ENCODE data around the gene STARD13. TPM values are rescaled to one million over a fixed set of nuclear protein-coding genes. Genes with fewer than 3 reads are reported as not detected.

The STARD13 gene
- total RNA-seq, 2 experiments from 2014 or later: not detected

- ATAC-seq (no peak), DNase-seq (no peak)
- H3K9me3 Mint-ChIP-seq (ENCODE audit: insufficient read depth): peaks cover 3% of the 10 kb centered on the region
- POLR2A ChIA-PET: no interaction called here
- no peak overlapping the region for H3K27ac Mint-ChIP-seq
- H3K36me3 Mint-ChIP-seq (ENCODE audit: low read depth): no peaks in the 10 kb centered on the region
- CTCF ChIA-PET: no interaction called here
- peaks cover 7% of the 10 kb centered on the region for H3K27me3 Mint-ChIP-seq (ENCODE audit: low read depth)
- H3K4me3 Mint-ChIP-seq: no peak overlapping the region
- H3K4me1 Mint-ChIP-seq (ENCODE audit: low read depth): peaks cover 2% of the 10 kb centered on the region
These were observed 60.9 kb downstream of the STARD13 start for GRCh38 chr13:33224686-33225085.

GRCh38 chr13:33224191-33224590 is 61.4 kb downstream of the STARD13 start:
- peaks cover 7% of the 10 kb centered on the region for H3K27me3 Mint-ChIP-seq (ENCODE audit: low read depth)
- no peak for ATAC-seq
- CTCF ChIA-PET: no interaction called here
- no peaks in the 10 kb centered on the region for H3K36me3 Mint-ChIP-seq (ENCODE audit: low read depth)
- DNase-seq: no peak
- H3K4me1 Mint-ChIP-seq (ENCODE audit: low read depth): peaks cover 2% of the 10 kb centered on the region
- POLR2A ChIA-PET: no interaction called here
- no peak overlapping the region for H3K4me3 Mint-ChIP-seq
- no peak overlapping the region for H3K27ac Mint-ChIP-seq
- H3K9me3 Mint-ChIP-seq (ENCODE audit: insufficient read depth): peaks cover 3% of the 10 kb centered on the region

DNA sequence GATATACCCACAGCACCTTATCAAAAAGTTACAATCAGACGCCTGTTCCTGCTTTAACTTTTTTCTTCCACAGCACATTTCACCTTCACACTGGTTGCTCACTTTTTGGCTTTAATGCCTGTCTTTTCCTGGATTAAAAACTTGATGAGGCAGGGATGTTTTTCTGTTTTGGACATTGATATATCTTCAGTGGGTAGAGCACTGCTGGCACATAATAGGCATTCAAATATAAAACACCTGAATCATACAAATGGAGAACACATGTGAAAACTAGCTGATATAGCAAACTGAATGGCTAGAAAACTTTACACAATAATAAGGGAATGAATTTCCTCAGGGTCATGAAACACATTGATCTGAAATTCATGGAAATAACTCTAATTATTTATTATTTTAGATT is 65.6 kb downstream of the STARD13 start:
- Mint-ChIP-seq H3K9me3 (ENCODE audit: insufficient read depth) (peaks cover 3% of the 10 kb centered on the region), H3K36me3 (ENCODE audit: low read depth) (no peaks in the 10 kb centered on the region), H3K4me1 (ENCODE audit: low read depth) (no peaks in the 10 kb centered on the region), H3K27me3 (ENCODE audit: low read depth) (peaks cover 4% of the 10 kb centered on the region), H3K27ac (no peak overlapping the region), H3K4me3 (no peak overlapping the region)
- ChIA-PET CTCF (interaction anchor here (0.9 kb wide), 1 partner anchor 8 kb away, joined by 3 read pairs; no protein-coding TSS in a partner anchor), POLR2A (no interaction called here)
- DNase-seq: no peak
- no peak for ATAC-seq

DNA sequence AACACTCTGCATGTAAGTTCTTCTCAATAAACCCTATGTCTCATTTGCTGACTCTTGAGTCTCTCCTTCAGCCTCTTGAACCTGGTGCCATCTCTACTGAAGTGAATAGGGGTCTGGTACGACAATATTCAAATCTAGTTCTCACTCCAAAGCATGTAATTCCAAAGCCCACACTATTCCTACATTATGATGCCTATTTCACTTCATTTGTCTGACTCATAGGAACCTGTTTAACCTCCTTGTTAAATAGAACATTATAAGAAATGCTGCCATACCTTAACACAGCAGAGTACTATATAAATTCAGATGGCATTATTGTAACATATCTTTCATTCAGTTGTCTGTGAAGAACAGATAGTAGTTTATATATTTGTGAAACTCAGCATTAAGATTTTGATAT is 67.1 kb downstream of the STARD13 start:
- no peak for ATAC-seq
- ChIA-PET CTCF (interaction anchor here (1.7 kb wide), 1 partner anchor 9 kb away, joined by 5 read pairs; no protein-coding TSS in a partner anchor), POLR2A (no interaction called here)
- no peaks in the 10 kb centered on the region for H3K4me1 Mint-ChIP-seq (ENCODE audit: low read depth)
- H3K36me3 Mint-ChIP-seq (ENCODE audit: low read depth): no peaks in the 10 kb centered on the region
- no peak for DNase-seq
- H3K27me3 Mint-ChIP-seq (ENCODE audit: low read depth): peaks cover 4% of the 10 kb centered on the region
- no peak overlapping the region for H3K27ac Mint-ChIP-seq
- H3K9me3 Mint-ChIP-seq (ENCODE audit: insufficient read depth): no peaks in the 10 kb centered on the region
- no peak overlapping the region for H3K4me3 Mint-ChIP-seq

- H3K4me3 Mint-ChIP-seq: no peak overlapping the region
- peaks cover 8% of the 10 kb centered on the region for H3K27me3 Mint-ChIP-seq (ENCODE audit: low read depth)
- ChIA-PET POLR2A (no interaction called here), CTCF (interaction anchor here (1.7 kb wide), 1 partner anchor 10 kb away, joined by 5 read pairs; no protein-coding TSS in a partner anchor)
- no peaks in the 10 kb centered on the region for H3K9me3 Mint-ChIP-seq (ENCODE audit: insufficient read depth)
- no peaks in the 10 kb centered on the region for H3K4me1 Mint-ChIP-seq (ENCODE audit: low read depth)
- DNase-seq (no peak), ATAC-seq (no peak)
- H3K36me3 Mint-ChIP-seq (ENCODE audit: low read depth): no peaks in the 10 kb centered on the region
- no peak overlapping the region for H3K27ac Mint-ChIP-seq
These were observed 67.5 kb downstream of the STARD13 start for GRCh38 chr13:33218020-33218419.

GRCh38 chr13:33217256-33217655 is 68.3 kb downstream of the STARD13 start:
- no peaks in the 10 kb centered on the region for H3K36me3 Mint-ChIP-seq (ENCODE audit: low read depth)
- no peak overlapping the region for H3K4me3 Mint-ChIP-seq

GRCh38 chr13:33213797-33214196 is 71.8 kb downstream of the STARD13 start:
- ChIA-PET POLR2A (no interaction called here), CTCF (interaction anchor here (0.7 kb wide), 1 partner anchor 14 kb away, joined by 4 read pairs; no protein-coding TSS in a partner anchor)
- peaks cover 8% of the 10 kb centered on the region for H3K27me3 Mint-ChIP-seq (ENCODE audit: low read depth)
- DNase-seq (no peak), ATAC-seq (no peak)
- no peaks in the 10 kb centered on the region for H3K9me3 Mint-ChIP-seq (ENCODE audit: insufficient read depth)
- no peak overlapping the region for H3K4me3 Mint-ChIP-seq
- H3K4me1 Mint-ChIP-seq (ENCODE audit: low read depth): no peaks in the 10 kb centered on the region
- no peaks in the 10 kb centered on the region for H3K36me3 Mint-ChIP-seq (ENCODE audit: low read depth)
- H3K27ac Mint-ChIP-seq: no peak overlapping the region

More at GRCh38 chr13:33217256-33217655, 68.3 kb downstream of the STARD13 start:
- H3K4me1 Mint-ChIP-seq (ENCODE audit: low read depth): no peaks in the 10 kb centered on the region
- H3K27me3 Mint-ChIP-seq (ENCODE audit: low read depth): peaks cover 9% of the 10 kb centered on the region
- ATAC-seq (no peak), DNase-seq (no peak)
- no peaks in the 10 kb centered on the region for H3K9me3 Mint-ChIP-seq (ENCODE audit: insufficient read depth)
- H3K27ac Mint-ChIP-seq: no peak overlapping the region
- ChIA-PET POLR2A (no interaction called here), CTCF (interaction anchor here (1.7 kb wide), 1 partner anchor 10 kb away, joined by 5 read pairs; no protein-coding TSS in a partner anchor)

DNA sequence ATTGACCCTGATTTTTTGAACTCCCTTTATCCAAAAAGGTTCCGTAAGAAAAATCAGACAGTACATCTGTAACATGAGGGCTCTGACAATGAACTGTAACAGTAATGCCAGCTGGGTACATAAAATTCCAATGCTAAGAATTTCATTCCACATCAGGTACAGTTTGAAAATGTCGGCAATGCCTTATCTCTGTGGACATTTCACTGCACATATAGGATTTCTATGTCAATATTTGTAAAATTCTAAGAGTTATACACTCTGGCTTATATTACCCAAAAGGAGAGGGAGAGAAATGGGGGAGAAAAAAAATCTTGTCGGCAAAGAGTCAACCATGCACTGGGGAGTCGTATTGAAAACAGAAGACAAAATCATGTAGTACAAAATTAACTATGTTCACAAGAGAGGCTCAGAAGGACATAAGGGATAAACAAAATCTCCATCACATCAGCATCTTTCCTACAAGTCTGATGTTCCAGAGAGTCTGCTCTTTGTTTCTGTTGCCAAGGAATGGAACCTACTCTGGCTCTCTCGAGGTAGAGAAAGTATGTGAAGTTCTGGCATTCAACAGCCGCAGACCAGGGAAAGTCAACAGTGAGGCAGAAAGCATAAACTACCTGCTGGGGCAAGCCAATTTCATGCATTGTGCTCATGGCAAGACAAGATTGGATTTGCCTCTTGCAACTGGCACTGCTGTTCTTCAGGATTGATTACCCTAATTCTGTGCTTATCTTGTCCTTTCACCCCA is 72.4 kb downstream of the STARD13 start:
- POLR2A ChIA-PET: no interaction called here
- H3K27ac Mint-ChIP-seq: no peak overlapping the region

GRCh38 chr13:33212396-33212795 is 73.2 kb downstream of the STARD13 start:
- DNase-seq: no peak
- peaks cover 8% of the 10 kb centered on the region for H3K27me3 Mint-ChIP-seq (ENCODE audit: low read depth)
- no peaks in the 10 kb centered on the region for H3K9me3 Mint-ChIP-seq (ENCODE audit: insufficient read depth)
- ChIA-PET CTCF (no interaction called here), POLR2A (no interaction called here)
- no peak overlapping the region for H3K4me3 Mint-ChIP-seq
- H3K36me3 Mint-ChIP-seq (ENCODE audit: low read depth): no peaks in the 10 kb centered on the region
- H3K4me1 Mint-ChIP-seq (ENCODE audit: low read depth): peaks cover 3% of the 10 kb centered on the region
- no peak for ATAC-seq
- H3K27ac Mint-ChIP-seq: no peak overlapping the region

More for the DNA sequence above, 72.4 kb downstream of the STARD13 start:
- CTCF ChIA-PET: no interaction called here
- DNase-seq (no peak), ATAC-seq (no peak)
- no peak overlapping the region for H3K4me3 Mint-ChIP-seq
- no peaks in the 10 kb centered on the region for H3K9me3 Mint-ChIP-seq (ENCODE audit: insufficient read depth)
- no peaks in the 10 kb centered on the region for H3K36me3 Mint-ChIP-seq (ENCODE audit: low read depth)
- no peaks in the 10 kb centered on the region for H3K4me1 Mint-ChIP-seq (ENCODE audit: low read depth)
- peaks cover 8% of the 10 kb centered on the region for H3K27me3 Mint-ChIP-seq (ENCODE audit: low read depth)

DNA sequence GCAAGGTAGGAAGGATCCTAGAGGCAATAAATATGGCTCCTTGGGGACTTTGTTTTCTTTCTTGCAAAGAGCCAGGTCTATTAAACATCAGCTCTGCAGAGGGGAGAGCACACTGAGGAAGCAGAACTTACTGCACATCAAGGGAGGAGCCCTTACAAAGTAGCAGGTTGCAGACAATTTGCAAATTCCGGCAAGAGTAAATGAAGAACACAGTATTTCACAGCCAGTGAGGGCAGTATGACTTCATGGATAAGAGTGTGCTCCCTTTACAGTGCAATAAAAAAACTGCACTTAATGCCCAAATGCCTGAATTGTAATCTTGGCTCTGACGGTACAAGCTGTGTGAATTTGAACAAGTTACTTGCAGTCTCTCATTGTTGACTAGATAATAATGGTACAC is 75.5 kb downstream of the STARD13 start:
- no peak overlapping the region for H3K27ac Mint-ChIP-seq

GRCh38 chr13:33208290-33209220 is 77.0 kb downstream of the STARD13 start:
- no peak overlapping the region for H3K27ac Mint-ChIP-seq
- POLR2A ChIA-PET: no interaction called here
- H3K36me3 Mint-ChIP-seq (ENCODE audit: low read depth): no peaks in the 10 kb centered on the region
- DNase-seq (no peak), ATAC-seq (no peak)
- no peak overlapping the region for H3K4me3 Mint-ChIP-seq
- CTCF ChIA-PET: no interaction called here
- H3K27me3 Mint-ChIP-seq (ENCODE audit: low read depth): peaks cover 6% of the 10 kb centered on the region
- H3K9me3 Mint-ChIP-seq (ENCODE audit: insufficient read depth): no peaks in the 10 kb centered on the region
- peaks cover 28% of the 10 kb centered on the region for H3K4me1 Mint-ChIP-seq (ENCODE audit: low read depth)

More for the DNA sequence above, 75.5 kb downstream of the STARD13 start:
- Mint-ChIP-seq H3K27me3 (ENCODE audit: low read depth) (peaks cover 6% of the 10 kb centered on the region), H3K36me3 (ENCODE audit: low read depth) (no peaks in the 10 kb centered on the region), H3K4me3 (no peak overlapping the region), H3K9me3 (ENCODE audit: insufficient read depth) (no peaks in the 10 kb centered on the region), H3K4me1 (ENCODE audit: low read depth) (peaks cover 20% of the 10 kb centered on the region)
- POLR2A ChIA-PET: no interaction called here
- ATAC-seq: no peak
- DNase-seq: no peak
- CTCF ChIA-PET: no interaction called here

DNA sequence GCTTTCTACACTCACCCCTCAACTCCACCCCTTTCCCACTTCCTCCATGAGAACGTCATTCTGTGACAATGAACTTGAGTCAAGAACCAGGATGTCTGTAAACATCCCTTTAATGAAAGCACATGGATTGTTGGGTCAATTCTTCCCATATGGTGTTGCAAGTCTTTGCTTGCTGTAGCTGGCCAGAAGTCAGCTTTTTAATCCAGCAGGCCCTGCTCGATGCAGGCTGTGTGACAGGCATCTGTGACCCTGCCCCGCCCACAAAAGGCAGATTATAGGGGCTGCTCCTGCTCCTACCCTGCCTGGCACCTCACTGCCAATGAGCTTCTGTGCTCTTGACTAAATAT is 78.0 kb downstream of the STARD13 start:
- ATAC-seq (no peak), DNase-seq (no peak)
- H3K4me3 Mint-ChIP-seq: no peak overlapping the region
- H3K36me3 Mint-ChIP-seq (ENCODE audit: low read depth): no peaks in the 10 kb centered on the region
- H3K9me3 Mint-ChIP-seq (ENCODE audit: insufficient read depth): no peaks in the 10 kb centered on the region
- peaks cover 3% of the 10 kb centered on the region for H3K27me3 Mint-ChIP-seq (ENCODE audit: low read depth)
- H3K27ac Mint-ChIP-seq: no peak overlapping the region
- ChIA-PET CTCF (interaction anchor here (1.0 kb wide), 1 partner anchor 22 kb away, joined by 3 read pairs; no protein-coding TSS in a partner anchor), POLR2A (interaction anchor here (0.6 kb wide), 1 partner anchor 1396 kb away, joined by 3 read pairs; no protein-coding TSS in a partner anchor)
- H3K4me1 Mint-ChIP-seq (ENCODE audit: low read depth): peaks cover 28% of the 10 kb centered on the region
